Sigmoid colon (tissue), 7 donors: ENCODE data around the gene AIG1. TPM values are rescaled to one million over a fixed set of nuclear protein-coding genes. Genes with fewer than 3 reads are reported as not detected.

Experiments used
- DNase-seq: peaks from one replicate; pipeline ENCODE4 v3.0.0-alpha.2; 2019
- H3K27ac ChIP-seq, 4 donors: fragments of 200-600 bp; sonication (generic); one replicate each; pipeline ENCODE4 v1.5.1; 2016 to 2019; ENCODE audit warnings: mild to moderate bottlenecking in 1 of 4
- H3K27me3 ChIP-seq, 3 donors: fragments of 200-600 bp; sonication (generic); one replicate each; pipeline ENCODE4 v1.5.1; 2019; ENCODE audit warnings: mild to moderate bottlenecking in 1 of 3
- H3K36me3 ChIP-seq, 4 donors: fragments of 200-600 bp; sonication (generic); one replicate each; pipeline ENCODE4 v1.5.1; 2016 to 2019
- H3K4me1 ChIP-seq, 4 donors: fragments of 200-600 bp; sonication (generic); one replicate each; pipeline ENCODE4 v1.5.1; 2017 to 2019
- H3K4me3 ChIP-seq, 4 donors: fragments of 200-600 bp; sonication (generic); one replicate each; pipeline ENCODE4 v1.5.1; 2017 to 2019; ENCODE audit warnings: mild to moderate bottlenecking in 2 of 4, moderate library complexity in 1 of 4
- H3K9me3 ChIP-seq, 4 donors: fragments of 200-600 bp in 3 of 4; sonication (generic) in 3 of 4; one replicate each; pipeline versions ENCODE4 v1.5.1 to v1.6.1; 2013 to 2019
- EP300 ChIP-seq, 4 donors: sonication (generic); formaldehyde crosslinking; IDR thresholded peaks; one replicate each; pipeline ENCODE4 v1.6.1; 2017; ENCODE audit warnings: antibody characterized with exemption in 4 of 4
- POLR2A ChIP-seq, 2 donors: fragments of 450-650 bp; IDR thresholded peaks; one replicate each; pipeline ENCODE4 v1.6.1; 2016; ENCODE audit warnings: antibody characterized with exemption in 2 of 2, mild to moderate bottlenecking in 2 of 2, moderate library complexity in 2 of 2
- POLR2AphosphoS5 ChIP-seq, 4 donors: sonication (generic); formaldehyde crosslinking; IDR thresholded peaks; one replicate each; pipeline ENCODE4 v1.6.1; 2017; ENCODE audit warnings: antibody characterized with exemption in 4 of 4
- WGBS, 2 donors: extraction: QIAGEN DNeasy Blood & Tissue Kit; methylation state at CpG; one replicate each; pipeline ENCODE4 v1.1.7; 2013; 5-methylcytosine and 5-hydroxymethylcytosine counted together
- intact Hi-C: fragments of 100-400 bp; cut with DNase I; formaldehyde crosslinking; loops from one replicate; pipeline ENCODE4 v1.15.1; 2023
- polyA plus RNA-seq, 3 donors: library from polyadenylated mRNA; stranded (reverse); fragments of 200-250 nt; gene quantifications; one replicate each; pipeline ENCODE4 v1.2.3, GENCODE V29; 2013
- total RNA-seq, 4 donors: library from RNA; depleted of rRNA; stranded (reverse); fragments of >200 nt; gene quantifications; one replicate each; pipeline ENCODE4 v1.1.0, GENCODE V29; 2016
- TF ChIP-seq, protein P1 (sequence below), 4 experiments: fragments of 450-650 bp in 3 of 4; fragments of 200-600 bp in 1 of 4; IDR thresholded peaks; one replicate each; pipeline ENCODE4 v1.5.1; 2016 to 2019; ENCODE audit warnings: antibody characterized with exemption in 4 of 4, mild to moderate bottlenecking in 3 of 4, moderate library complexity in 2 of 4
- donor health status: healthy with polysubstance abuse.
- donor health status: Bipolar disorder and iron deficiency.
- donor health status: healthy.

The AIG1 gene
- total and polyA plus RNA-seq, 7 donors, result 10.9 to 30.7 (median 20.6) TPM

DNA sequence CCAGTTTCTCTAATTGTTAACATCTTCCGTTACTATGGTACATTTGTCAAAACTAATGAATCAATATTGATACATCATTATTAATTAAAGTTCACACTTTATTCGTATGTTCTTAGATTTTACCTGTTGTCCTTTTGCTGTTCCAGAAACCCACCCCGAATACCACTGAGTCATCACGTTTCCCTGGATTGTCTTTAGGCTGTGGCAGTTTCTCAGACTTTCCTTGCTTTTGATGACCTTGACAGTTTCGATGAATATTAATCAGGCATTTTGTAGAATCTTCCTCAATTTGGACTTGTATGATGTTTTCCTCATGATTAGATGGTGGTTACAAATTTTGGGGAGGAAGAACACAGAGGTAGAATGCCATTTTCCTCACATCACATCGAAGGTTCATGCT lies 39.1 kb upstream of the AIG1 start:
- Histone ChIP-seq H3K4me1 (peaks cover 0 to under 1% (median 0%) of the 10 kb centered on the region in 4 donors), H3K27me3 (no peaks in the 10 kb centered on the region), H3K9me3 (no peaks in the 10 kb centered on the region), H3K4me3 (no peak overlapping the region), H3K36me3 (no peaks in the 10 kb centered on the region), H3K27ac (no peak overlapping the region)
- no peak for DNase-seq
- TF ChIP-seq POLR2AphosphoS5 (IDR thresholded peaks at IDR 0.05), result no peak
- no peak for TF ChIP-seq POLR2A (IDR thresholded peaks at IDR 0.05)
- TF ChIP-seq EP300 (IDR thresholded peaks at IDR 0.05), result no peak
- TF ChIP-seq, protein P1, sequence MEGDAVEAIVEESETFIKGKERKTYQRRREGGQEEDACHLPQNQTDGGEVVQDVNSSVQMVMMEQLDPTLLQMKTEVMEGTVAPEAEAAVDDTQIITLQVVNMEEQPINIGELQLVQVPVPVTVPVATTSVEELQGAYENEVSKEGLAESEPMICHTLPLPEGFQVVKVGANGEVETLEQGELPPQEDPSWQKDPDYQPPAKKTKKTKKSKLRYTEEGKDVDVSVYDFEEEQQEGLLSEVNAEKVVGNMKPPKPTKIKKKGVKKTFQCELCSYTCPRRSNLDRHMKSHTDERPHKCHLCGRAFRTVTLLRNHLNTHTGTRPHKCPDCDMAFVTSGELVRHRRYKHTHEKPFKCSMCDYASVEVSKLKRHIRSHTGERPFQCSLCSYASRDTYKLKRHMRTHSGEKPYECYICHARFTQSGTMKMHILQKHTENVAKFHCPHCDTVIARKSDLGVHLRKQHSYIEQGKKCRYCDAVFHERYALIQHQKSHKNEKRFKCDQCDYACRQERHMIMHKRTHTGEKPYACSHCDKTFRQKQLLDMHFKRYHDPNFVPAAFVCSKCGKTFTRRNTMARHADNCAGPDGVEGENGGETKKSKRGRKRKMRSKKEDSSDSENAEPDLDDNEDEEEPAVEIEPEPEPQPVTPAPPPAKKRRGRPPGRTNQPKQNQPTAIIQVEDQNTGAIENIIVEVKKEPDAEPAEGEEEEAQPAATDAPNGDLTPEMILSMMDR (IDR thresholded peaks at IDR 0.05), result no peak
- intact Hi-C loops, result no loop called here
- WGBS, 2 donors, result 95 to 96% methylated on average over 6 of the region's 6 CpGs

DNA sequence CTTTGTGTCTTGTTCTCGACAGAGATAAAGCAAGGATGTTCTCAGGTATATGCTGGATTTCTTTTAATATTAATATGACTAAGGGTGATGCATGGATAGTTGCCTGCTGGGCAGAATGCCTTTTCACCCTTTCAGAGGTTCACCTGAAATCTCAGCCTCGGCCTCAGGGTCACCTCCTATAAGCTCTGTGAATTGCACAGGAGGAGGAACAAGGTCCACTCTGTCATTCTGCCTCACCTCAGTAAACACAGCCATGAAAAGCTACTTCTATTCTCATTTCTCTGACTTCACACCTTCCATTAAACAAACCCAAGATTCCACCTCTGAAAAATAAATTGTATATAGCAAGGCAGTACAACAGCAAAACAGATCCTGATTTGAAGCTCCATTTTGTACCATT lies 38.1 kb upstream of the AIG1 start:
- H3K4me3 ChIP-seq, result no peak overlapping the region
- 61 to 69% methylated on average over 2 of the region's 2 CpGs for WGBS, 2 donors
- no peaks in the 10 kb centered on the region for H3K27me3 ChIP-seq
- no peak for DNase-seq
- intact Hi-C loops, result no loop called here
- H3K4me1 ChIP-seq, result peaks cover 0 to 4% (median 0%) of the 10 kb centered on the region in 4 donors
- H3K9me3 ChIP-seq, result no peaks in the 10 kb centered on the region
- H3K36me3 ChIP-seq, result no peaks in the 10 kb centered on the region
- no peak overlapping the region for H3K27ac ChIP-seq
- TF ChIP-seq POLR2AphosphoS5 (IDR thresholded peaks at IDR 0.05) (no peak), EP300 (IDR thresholded peaks at IDR 0.05) (no peak), POLR2A (IDR thresholded peaks at IDR 0.05) (no peak)
- TF ChIP-seq, protein P1 (IDR thresholded peaks at IDR 0.05), result no peak

DNA sequence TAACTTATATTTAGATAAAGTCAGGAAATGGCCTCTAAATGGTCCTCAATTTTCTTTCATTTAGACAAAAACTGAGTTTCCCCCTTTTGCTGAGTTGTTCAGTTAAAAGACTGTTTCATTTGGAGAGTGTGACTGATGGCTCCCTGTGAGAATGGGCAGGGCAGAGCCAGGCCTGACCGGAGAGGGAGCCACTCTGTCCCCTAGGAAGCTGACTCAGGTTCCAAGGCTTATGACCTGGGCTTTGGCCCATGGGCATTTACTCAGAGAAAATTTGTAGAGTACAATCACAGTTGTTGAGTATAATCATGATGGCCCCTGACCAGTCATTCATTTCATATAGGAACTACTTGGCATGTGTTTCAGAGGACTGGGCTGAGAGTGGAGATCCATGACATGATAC lies 37.0 kb upstream of the AIG1 start:
- intact Hi-C loops, result no loop called here
- H3K9me3 ChIP-seq, result no peaks in the 10 kb centered on the region
- TF ChIP-seq, protein P1 (IDR thresholded peaks at IDR 0.05), result no peak
- TF ChIP-seq POLR2AphosphoS5 (IDR thresholded peaks at IDR 0.05) (no peak), EP300 (IDR thresholded peaks at IDR 0.05) (no peak), POLR2A (IDR thresholded peaks at IDR 0.05) (no peak)
- no peak for DNase-seq
- WGBS, 2 donors, result 89 to 91% methylated on average over 1 of the region's 1 CpG
- peaks cover 0 to 4% (median 0%) of the 10 kb centered on the region in 4 donors for H3K4me1 ChIP-seq
- no peaks in the 10 kb centered on the region for H3K36me3 ChIP-seq
- no peak overlapping the region for H3K4me3 ChIP-seq
- H3K27ac ChIP-seq, result no peak overlapping the region
- H3K27me3 ChIP-seq, result no peaks in the 10 kb centered on the region

DNA sequence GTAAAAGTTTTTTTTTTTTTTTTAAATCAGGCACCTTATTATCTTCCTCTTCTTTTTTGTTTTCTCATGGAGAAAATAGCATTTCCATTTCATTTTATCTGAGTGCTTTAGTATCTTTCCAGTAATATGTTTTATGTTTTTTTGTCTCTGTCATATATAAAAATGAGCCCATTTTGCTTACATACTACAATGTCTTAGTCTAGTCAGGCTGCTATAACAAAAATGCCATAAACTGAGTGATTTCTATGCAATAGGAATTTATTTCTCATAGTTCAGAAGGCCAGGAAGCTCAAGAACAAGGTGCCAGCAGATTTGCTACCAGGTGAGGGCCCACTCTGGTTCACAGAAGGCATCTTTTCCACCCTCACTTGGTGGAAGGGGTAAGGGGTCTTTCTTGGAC lies 35.7 kb upstream of the AIG1 start:
- TF ChIP-seq, protein P1 (IDR thresholded peaks at IDR 0.05), result no peak
- H3K4me1 ChIP-seq, result peaks cover 0 to 4% (median 0%) of the 10 kb centered on the region in 4 donors
- no peaks in the 10 kb centered on the region for H3K27me3 ChIP-seq
- H3K27ac ChIP-seq, result no peak overlapping the region
- intact Hi-C loops, result no loop called here
- H3K9me3 ChIP-seq, result no peaks in the 10 kb centered on the region
- no peak overlapping the region for H3K4me3 ChIP-seq
- no peak for DNase-seq
- no peaks in the 10 kb centered on the region for H3K36me3 ChIP-seq

DNA sequence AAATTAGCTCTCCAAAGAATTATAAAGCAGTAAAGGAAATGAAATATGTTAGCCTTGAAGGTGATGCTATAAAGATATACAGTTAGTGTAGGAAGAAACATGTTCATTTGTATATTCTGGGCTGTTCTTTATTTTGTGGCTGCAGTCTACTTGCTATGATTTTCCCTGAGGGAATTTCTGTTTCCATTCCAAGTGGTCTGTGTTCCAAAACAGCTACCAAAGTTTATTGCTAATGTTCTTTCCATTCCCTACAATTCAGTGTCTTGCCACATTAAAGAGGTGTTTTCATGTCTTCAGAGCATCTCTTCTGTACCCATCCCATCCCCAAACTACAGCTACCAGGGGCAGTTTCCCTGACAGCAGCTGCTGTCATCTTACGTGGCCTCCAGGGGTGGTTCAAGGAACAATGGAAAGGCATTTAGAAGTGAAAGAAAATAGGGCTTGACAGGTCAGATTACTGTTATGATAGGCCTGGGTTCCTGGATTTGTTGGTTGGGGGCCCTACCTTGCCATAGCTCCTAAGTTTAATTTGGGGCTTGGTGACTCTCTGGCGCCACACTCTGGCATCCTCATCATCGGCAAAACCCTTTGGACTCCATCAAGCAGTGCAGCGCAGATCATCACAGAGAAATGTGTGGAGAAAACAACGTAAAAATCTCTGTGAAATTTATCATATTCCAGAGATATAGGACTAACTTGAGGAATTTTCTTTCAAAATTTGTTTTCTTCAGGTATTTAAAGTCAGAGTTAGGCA lies 33.8 kb upstream of the AIG1 start:
- no peak for DNase-seq
- H3K9me3 ChIP-seq, result no peaks in the 10 kb centered on the region
- TF ChIP-seq, protein P1 (IDR thresholded peaks at IDR 0.05), result peak in 3 of 4 experiments; percentile 37 to 64 (median 45)
- TF ChIP-seq EP300 (IDR thresholded peaks at IDR 0.05) (no peak), POLR2AphosphoS5 (IDR thresholded peaks at IDR 0.05) (no peak)
- no peak overlapping the region for H3K27ac ChIP-seq
- H3K36me3 ChIP-seq, result no peaks in the 10 kb centered on the region
- WGBS, 2 donors, result 69 to 74% methylated on average over 5 of the region's 5 CpGs
- H3K27me3 ChIP-seq, result no peaks in the 10 kb centered on the region
- intact Hi-C loops, result loop anchor here (2.0 kb wide), 1 partner anchor 334 kb away; no protein-coding TSS in a partner anchor
- H3K4me3 ChIP-seq, result no peak overlapping the region
- peaks cover 0 to 4% (median 0%) of the 10 kb centered on the region in 4 donors for H3K4me1 ChIP-seq
